ENCODE data around the gene RARRES1.
A peak's percentile ranks its signal among the peaks of the same experiment; 100 is the strongest.

RARRES1 gene

GRCh38 chr3:158727206-158728060 lies 4.8 kb downstream of the RARRES1 start:
- no peak overlapping the region for H3K4me3 ChIP-seq (ENCODE audit: low read depth, low read length)

DNA sequence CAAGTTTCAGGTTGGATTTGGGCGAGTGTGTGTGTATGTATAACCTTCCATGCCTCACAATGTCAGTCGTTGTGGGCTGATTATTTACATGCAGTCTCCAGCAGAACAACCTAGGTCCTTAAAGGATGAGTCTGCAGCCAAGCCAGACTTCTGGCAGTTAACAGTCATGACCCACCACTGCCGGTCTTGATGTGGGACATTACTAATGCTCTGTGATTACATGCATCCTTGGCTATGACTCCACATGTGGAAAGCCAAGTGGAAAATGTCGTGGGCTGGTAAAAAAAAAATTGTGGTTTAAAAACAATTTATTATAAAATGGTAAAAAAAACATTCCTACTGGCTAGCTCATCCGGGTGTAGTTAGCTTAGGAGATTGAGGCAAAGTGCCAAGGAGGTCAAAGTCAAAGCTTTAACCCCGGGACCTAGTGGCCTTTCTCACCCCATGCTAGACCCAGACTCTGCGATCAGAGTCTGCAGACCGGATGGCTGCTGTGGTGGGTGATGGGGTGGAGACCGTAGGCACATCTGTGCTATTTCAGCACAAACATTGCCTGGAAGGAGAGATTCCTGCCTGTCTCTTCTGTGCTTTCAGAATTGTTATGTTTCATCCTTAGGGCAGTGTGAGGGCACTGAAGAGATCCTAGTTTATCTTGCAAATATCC lies 6.8 kb downstream of the RARRES1 start:
- TF ChIP-seq CTCF (IDR thresholded peaks at IDR 0.05; ENCODE audit: low read depth, low read length): no peak
- H3K4me3 ChIP-seq (ENCODE audit: low read depth, low read length): no peak overlapping the region

More at GRCh38 chr3:158727206-158728060, 4.8 kb downstream of the RARRES1 start:
- peak; percentile 56 for TF ChIP-seq CTCF (IDR thresholded peaks at IDR 0.05; ENCODE audit: low read depth, low read length)

GRCh38 chr3:158723991-158724390 lies 8.3 kb downstream of the RARRES1 start:
- TF ChIP-seq CTCF (IDR thresholded peaks at IDR 0.05; ENCODE audit: low read depth, low read length): no peak
- no peak overlapping the region for H3K4me3 ChIP-seq (ENCODE audit: low read depth, low read length)

GRCh38 chr3:158722108-158722507 lies 10.1 kb downstream of the RARRES1 start:
- TF ChIP-seq CTCF (IDR thresholded peaks at IDR 0.05; ENCODE audit: low read depth, low read length): no peak
- no peak overlapping the region for H3K4me3 ChIP-seq (ENCODE audit: low read depth, low read length)

GRCh38 chr3:158718490-158719170 lies 13.6 kb downstream of the RARRES1 start:
- no peak for TF ChIP-seq CTCF (IDR thresholded peaks at IDR 0.05; ENCODE audit: low read depth, low read length)
- H3K4me3 ChIP-seq (ENCODE audit: low read depth, low read length): no peak overlapping the region

GRCh38 chr3:158717576-158717975 lies 14.7 kb downstream of the RARRES1 start:
- no peak overlapping the region for H3K4me3 ChIP-seq (ENCODE audit: low read depth, low read length)
- no peak for TF ChIP-seq CTCF (IDR thresholded peaks at IDR 0.05; ENCODE audit: low read depth, low read length)
